Choroid plexus epithelial cell (primary cell): ENCODE measurements around the gene TIMM17B.

Experiments used
- DNase-seq: peaks from one replicate; pipeline ENCODE4 v3.0.0-alpha.2; 2010; ENCODE audit warnings: low read depth
- H3K4me3 ChIP-seq: 2 replicates; pipeline ENCODE4 v1.5.1; 2011; ENCODE audit warnings: low read depth, mild to moderate bottlenecking, control low read depth, low read length, moderate library complexity
- TF ChIP-seq, protein P1 (sequence below): conservative IDR thresholded peaks from 2 replicates; pipeline ENCODE4 v1.5.1; 2011; ENCODE audit warnings: low read depth, mild to moderate bottlenecking, control low read depth, inconsistent platforms, low read length, moderate library complexity

TIMM17B gene

DNA sequence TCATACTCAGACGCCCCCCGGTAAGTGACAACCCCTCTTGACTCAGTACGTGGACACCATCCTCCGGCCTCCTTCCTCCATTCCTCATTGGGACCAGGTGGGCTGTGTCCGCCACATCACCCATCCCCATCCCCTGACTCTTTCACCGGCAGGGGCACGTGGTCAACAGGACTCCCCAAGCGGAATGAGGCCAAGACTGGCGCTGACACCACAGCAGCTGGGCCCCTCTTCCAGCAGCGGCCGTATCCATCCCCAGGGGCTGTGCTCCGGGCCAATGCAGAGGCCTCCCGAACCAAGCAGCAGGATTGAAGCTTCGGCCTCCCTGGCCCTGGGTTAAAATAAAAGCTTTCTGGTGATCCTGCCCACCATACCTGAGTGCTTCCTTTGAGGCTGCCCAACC is 5.2 kb upstream of the TIMM17B start:
- H3K4me3 ChIP-seq: no peak overlapping the region
- TF ChIP-seq, protein P1, sequence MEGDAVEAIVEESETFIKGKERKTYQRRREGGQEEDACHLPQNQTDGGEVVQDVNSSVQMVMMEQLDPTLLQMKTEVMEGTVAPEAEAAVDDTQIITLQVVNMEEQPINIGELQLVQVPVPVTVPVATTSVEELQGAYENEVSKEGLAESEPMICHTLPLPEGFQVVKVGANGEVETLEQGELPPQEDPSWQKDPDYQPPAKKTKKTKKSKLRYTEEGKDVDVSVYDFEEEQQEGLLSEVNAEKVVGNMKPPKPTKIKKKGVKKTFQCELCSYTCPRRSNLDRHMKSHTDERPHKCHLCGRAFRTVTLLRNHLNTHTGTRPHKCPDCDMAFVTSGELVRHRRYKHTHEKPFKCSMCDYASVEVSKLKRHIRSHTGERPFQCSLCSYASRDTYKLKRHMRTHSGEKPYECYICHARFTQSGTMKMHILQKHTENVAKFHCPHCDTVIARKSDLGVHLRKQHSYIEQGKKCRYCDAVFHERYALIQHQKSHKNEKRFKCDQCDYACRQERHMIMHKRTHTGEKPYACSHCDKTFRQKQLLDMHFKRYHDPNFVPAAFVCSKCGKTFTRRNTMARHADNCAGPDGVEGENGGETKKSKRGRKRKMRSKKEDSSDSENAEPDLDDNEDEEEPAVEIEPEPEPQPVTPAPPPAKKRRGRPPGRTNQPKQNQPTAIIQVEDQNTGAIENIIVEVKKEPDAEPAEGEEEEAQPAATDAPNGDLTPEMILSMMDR: no peak

DNA sequence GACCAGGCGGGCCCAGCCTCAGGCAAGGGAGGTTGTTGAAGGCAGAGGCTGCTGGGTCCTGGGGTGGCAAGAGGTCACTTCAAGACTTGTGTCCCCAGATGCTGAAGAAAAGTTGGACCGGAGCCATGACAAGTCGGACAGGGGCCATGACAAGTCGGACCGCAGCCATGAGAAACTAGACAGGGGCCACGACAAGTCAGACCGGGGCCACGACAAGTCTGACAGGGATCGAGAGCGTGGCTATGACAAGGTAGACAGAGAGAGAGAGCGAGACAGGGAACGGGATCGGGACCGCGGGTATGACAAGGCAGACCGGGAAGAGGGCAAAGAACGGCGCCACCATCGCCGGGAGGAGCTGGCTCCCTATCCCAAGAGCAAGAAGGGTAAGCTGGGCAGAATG is 4.6 kb upstream of the TIMM17B start:
- DNase-seq: no peak
- TF ChIP-seq, protein P1: no peak
- H3K4me3 ChIP-seq: no peak overlapping the region

More for the DNA sequence above, 5.2 kb upstream of the TIMM17B start:
- no peak for DNase-seq

DNA sequence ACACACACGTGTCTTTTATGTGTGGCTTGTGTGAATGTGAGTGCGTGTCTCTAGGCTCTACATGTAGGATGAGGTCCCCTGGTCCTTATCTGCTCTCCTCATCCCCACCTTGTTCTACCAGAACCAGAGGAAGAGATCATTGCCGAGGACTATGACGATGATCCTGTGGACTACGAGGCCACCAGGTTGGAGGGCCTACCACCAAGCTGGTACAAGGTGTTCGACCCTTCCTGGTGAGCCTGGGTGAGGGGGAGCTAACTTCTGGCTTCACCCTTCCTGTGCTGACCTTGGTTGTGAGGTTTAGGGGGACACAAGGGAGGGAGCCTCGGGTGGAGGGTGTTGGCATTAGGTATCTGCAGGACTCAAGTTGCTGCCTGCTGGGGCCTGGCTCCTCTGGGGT is 3.5 kb upstream of the TIMM17B start:
- no peak for DNase-seq
- TF ChIP-seq, protein P1: no peak
- no peak overlapping the region for H3K4me3 ChIP-seq

DNA sequence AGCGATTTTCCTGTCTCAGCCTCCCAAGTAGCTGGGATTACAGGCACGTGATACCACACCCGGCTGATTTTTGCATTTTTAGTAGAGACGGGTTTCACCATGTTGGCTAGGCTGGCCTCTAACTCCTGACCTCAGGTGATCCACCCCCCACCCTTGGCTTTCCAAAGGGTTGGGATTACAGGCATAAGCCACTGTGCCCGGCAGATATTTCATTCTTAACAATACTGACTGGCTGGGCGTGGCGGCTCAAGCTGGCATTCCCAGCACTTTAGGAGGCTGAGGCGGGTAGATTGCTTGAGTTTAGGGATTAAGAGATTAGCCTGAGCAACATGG is 1.5 kb upstream of the TIMM17B start:
- TF ChIP-seq, protein P1: no peak
- H3K4me3 ChIP-seq: no peak overlapping the region

DNA sequence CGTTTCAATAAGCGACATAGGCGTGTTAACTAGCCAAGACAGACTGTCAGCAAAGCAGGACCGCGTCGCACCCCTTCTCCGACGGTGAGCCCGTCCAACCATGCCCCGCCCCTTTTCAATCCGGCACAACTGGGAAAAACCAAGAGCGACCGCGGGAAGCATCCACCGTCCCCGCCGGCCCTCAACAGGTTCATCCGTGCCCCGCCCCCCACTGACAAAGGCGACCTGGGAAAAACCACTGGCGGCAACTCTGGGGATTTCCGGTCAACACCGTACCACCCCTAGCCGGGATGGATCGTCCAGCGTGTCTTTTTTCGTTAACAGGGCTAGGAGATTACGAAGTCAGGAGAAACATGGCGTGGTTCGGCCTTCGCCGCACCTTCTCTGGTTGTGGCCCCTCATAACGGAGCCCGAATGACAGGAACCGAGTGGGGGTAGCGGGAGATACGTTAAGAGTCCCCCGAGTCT is 377 bp downstream of the TIMM17B start:
- DNase-seq: peak; percentile 78
- H3K4me3 ChIP-seq: peak overlapping the region; percentile 77
- TF ChIP-seq, protein P1: no peak

More for the DNA sequence above, 1.5 kb upstream of the TIMM17B start:
- no peak for DNase-seq

DNA sequence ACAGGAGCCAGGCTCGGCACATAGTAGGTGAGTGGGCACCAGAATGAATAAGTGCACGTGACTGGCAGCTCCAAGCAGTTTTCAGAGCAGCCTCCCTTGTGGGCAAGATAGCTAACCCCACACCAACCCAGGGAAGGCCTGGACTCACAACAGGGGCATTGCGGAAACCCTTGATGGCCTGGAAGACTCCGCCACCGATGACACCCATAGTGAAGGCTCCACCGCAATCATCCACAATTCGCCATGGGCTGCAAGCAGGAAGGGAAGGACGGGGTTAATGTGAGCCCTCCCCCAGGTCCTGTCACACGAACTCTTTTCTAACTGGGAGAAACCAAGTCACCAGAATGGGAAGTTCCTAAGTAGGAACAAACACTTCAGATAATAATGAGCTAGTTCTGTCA is 957 bp downstream of the TIMM17B start:
- TF ChIP-seq, protein P1: no peak

DNA sequence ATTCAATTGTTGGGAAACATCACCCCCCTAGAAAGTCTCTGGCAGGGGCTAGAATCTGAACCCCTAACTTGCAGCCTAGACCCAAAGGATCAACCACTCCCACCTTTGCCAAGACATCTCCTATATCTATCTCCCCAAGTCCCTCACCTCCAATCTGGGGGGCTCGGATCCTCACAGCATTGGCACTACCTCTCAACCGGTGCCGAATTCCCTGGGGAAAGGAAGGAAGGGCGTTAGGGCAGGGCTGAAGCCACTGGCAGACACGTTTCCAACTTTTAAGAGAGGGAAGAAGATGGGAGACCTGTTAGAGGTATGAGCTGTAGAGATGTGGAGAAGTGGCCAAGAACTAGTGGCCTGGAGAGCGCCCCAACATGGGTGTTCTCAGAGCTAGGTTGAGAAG is 2.7 kb downstream of the TIMM17B start:
- DNase-seq: no peak
- no peak overlapping the region for H3K4me3 ChIP-seq
- TF ChIP-seq, protein P1: no peak

More for the DNA sequence above, 957 bp downstream of the TIMM17B start:
- H3K4me3 ChIP-seq: peak overlapping the region; percentile 77
- DNase-seq: peak; percentile 46
